HT1080 (cell line): ENCODE measurements around the gene LITAFD. TPM values are rescaled to one million over a fixed set of nuclear protein-coding genes. Genes with fewer than 3 reads are reported as not detected.

ENCODE experiments used
- DNase-seq: peaks from one replicate; pipeline ENCODE4 v3.0.0-alpha.2; 2015; ENCODE audit warnings: low read depth
- total RNA-seq: library from RNA; depleted of rRNA; stranded (reverse); fragments of >200 nt; shearing (Covaris generic); gene quantifications from 2 replicates; pipeline ENCODE4 v1.2.3, GENCODE V29; 2014; rRNA removed

LITAFD gene
- total RNA-seq, 1 experiment from 2014 or later = not detected

- no peak for DNase-seq
Measured at GRCh38 chr16:8919089-8919933, 37.2 kb downstream of the LITAFD start.

GRCh38 chr16:8919934-8920462 lies 37.8 kb downstream of the LITAFD start:
- no peak for DNase-seq

- DNase-seq = no peak
Measured at GRCh38 chr16:8920645-8921346, 38.6 kb downstream of the LITAFD start.

GRCh38 chr16:8921347-8921984 lies 39.3 kb downstream of the LITAFD start:
- DNase-seq = no peak

GRCh38 chr16:8923199-8923598 lies 41.0 kb downstream of the LITAFD start:
- no peak for DNase-seq

GRCh38 chr16:8924214-8924613 lies 42.1 kb downstream of the LITAFD start:
- no peak for DNase-seq

GRCh38 chr16:8925455-8925854 lies 43.3 kb downstream of the LITAFD start:
- no peak for DNase-seq

- DNase-seq = no peak
Measured at GRCh38 chr16:8926827-8927226, 44.7 kb downstream of the LITAFD start.

- no peak for DNase-seq
Measured at GRCh38 chr16:8928467-8928957, 46.4 kb downstream of the LITAFD start.

GRCh38 chr16:8929086-8929748 lies 47.1 kb downstream of the LITAFD start:
- DNase-seq = no peak

GRCh38 chr16:8931859-8932258 lies 49.7 kb downstream of the LITAFD start:
- peak; percentile 15 for DNase-seq

GRCh38 chr16:8934601-8935000 lies 52.5 kb downstream of the LITAFD start:
- DNase-seq = no peak

Other genes starting within 250 kb of the LITAFD start
- gene ABAT, start 207.7 kb upstream of the LITAFD start, total RNA-seq = not detected in 2 replicates
- 8.7 and 10.3 TPM in 2 replicates for gene TMEM186, start 84.7 kb upstream of the LITAFD start, total RNA-seq
- 46.9 and 61.5 TPM in 2 replicates for gene PMM2, start 84.5 kb upstream of the LITAFD start, total RNA-seq
- gene CARHSP1, start 13.3 kb upstream of the LITAFD start, total RNA-seq = 114 and 126 TPM in 2 replicates
- 51.2 and 86.0 TPM in 2 replicates for gene USP7, start 81.6 kb downstream of the LITAFD start, total RNA-seq
- 41.7 and 46.9 TPM in 2 replicates for gene HAPSTR1, start 209.3 kb downstream of the LITAFD start, total RNA-seq